DMS 273 (cell line): ENCODE data around the gene ZNF503.

Experiments used
- DNase-seq: peaks from one replicate; lab custom pipeline; 2025; ENCODE audit not compliant: unreplicated experiment; lab: John Stamatoyannopoulos, UW

The ZNF503 gene

DNA sequence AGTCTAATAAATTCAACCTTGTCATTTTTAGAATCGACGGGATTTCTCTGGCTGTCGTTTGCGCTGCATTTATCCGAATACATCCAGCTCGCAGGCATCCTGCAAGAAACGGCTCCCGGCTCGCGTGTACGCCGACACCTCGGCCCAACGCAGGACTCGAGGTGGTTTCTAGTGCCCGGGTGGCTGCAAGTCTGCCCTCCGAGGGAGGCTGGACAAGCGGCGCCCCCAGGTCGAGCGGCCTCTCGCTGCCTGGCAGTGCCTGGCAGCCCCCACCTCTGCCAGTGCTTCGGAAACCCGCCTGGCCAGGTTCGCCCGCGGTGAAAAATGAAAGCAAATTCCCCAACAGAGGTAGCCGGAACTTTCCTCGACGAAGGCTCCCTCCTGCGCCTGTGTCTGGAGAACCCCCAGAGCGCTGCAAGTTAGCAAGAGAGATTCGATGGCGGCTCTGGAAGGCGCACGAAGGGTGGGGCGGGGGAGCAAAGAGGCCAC is 5.7 kb upstream of the ZNF503 start:
- no peak for DNase-seq

DNA sequence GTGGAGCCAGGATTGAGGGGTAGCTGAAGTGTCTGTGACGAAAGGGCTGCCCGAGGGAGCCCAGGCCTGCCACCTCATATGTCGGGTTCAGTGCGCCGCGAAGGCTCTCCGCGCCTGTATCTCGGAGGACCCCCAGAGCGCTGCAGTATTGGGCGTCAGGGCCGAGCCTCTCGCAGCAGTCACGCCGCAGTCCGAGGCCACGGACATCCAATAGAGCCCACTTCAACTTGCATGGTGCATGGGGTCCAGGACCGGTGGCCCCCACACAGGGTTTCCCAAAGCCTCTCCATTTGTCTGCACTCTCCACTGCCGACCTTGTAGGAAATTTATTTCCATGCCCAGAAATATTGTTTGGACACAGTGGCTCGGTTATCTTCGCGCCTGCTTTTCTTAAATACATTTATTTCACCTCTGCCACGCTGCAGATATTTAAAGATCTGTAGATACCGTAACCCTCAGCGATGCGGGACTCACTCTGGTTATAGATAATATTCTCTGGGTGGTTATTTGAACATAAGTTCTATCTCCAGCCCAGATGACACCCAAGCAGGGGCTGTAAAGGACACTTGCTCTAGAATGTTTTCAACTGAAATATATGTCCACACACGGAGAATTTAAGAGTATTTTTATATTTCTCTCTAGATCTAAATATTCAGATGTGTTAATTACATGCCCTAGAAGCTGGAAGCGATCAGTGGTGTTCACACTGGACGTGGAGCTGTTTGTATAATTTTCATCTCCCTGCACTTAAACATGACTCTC is 5.1 kb upstream of the ZNF503 start:
- DNase-seq, result no peak

- no peak for DNase-seq
Observed at GRCh38 chr10:75405598-75406461, 4.3 kb upstream of the ZNF503 start.

GRCh38 chr10:75404815-75405597 is 3.4 kb upstream of the ZNF503 start:
- DNase-seq, result no peak

DNA sequence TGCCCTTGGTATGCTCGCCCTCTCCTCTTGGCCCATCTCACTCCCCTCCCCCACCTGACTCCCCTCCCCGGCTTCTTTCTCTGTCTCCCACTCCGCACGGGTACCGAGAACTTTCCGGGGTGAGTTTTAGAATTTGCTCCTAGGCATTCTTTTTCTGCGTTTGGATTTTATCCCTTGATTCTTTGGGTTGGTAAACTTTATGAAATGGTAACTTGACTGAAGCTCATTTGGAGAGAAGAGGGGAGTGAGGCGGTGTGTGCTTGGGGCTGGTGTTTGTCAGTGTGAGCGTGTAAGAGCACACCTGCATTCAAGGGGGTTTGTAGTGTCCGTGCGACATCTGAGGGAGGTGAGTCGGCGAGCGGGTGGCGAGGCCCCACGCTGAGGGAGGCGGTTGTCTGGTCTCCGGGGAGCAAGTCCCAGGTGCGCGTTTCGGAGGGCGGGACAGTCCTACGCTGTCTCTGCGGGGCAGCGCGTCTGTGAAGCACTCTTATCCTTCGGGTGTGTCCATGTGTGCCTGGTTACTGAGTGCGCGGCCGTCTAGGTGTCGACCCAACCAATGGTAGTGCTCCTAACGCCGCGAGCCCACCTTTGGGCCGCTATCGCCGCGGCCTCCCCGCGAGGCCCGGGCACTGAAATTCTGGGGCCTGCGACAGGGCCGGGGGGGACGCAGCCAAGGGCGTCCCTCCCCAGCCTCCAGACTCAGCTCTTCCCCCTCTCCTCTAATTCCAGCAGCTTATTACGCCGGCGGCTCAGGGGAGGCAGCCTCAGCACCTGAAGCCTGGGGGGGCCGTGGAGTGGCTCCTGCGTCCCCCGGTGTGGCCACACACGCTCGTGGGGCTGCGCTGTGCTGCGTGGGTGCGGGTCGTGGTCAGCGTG is 2.6 kb upstream of the ZNF503 start:
- peak; percentile 35 for DNase-seq

DNA sequence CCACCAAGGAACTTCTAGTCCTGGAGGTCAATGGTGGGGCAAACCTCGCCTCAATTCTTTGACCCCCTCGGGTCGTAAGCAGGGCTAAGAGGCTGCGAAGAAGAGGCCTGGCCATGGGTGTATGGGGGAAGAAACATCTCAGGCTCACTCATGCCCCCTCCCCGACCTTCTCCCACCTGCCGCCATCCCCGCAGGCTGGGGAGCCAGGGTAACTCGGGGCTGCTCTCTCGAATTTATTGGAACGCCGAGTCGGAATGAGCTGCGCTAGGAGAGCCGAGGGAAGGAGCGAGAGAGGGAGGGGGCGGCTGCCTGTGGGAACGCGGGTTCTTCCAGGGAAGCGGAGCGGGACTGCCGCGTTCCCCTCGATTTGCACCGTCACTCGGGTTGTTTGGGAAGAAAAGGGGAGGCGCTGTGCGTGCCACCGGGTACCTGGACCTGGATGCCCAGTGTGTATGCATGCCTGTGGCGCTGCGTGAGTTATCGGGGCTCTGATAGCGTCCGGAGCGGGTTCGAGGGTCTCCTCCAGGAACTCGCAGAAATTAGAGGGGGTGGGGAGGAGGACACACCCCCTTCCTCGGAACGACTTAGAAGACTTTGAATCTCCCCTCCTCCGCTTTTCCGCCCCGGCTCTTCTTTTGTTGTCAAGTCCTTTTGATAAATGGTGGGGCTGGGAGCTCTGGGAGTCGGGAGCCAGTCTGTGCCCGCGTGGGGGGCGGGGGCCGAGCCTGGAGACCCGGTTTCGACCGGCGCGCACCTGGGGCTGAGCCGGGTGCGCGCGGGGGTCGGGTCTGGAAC is 1.8 kb upstream of the ZNF503 start:
- DNase-seq, result peak; percentile 69

DNA sequence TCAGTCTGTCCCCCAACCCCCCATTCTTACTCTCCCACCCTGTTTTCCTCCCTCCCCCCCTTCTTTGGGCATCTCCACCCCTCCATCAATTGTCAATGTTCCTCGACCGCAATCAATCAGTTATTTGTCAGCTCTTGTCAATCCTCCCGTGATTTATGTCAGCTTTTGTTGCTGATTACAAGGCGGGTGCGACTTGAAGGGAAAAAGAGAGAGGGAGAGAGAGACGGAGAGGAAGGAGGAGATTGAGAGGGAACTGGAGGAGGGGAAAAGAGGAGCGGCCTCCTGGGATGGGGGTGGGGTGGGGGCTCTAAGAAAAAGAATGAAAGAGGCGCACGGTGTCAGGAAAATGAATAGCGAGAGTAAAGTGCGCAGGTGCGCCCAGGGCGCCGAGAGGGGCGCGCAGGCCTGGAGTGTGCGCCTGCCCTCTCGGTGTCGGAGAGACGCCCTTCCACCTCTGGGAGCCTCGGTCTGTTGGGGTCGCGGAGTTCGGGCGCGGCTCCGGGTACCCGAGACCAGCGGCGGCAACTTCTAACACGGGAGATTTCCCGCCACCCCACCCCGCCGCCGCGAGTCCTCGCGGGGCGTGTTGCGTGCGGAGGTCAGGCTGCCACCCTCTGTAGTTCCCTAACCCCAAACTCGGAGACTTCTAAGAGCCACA is 1.1 kb upstream of the ZNF503 start:
- DNase-seq, result peak; percentile 81

DNA sequence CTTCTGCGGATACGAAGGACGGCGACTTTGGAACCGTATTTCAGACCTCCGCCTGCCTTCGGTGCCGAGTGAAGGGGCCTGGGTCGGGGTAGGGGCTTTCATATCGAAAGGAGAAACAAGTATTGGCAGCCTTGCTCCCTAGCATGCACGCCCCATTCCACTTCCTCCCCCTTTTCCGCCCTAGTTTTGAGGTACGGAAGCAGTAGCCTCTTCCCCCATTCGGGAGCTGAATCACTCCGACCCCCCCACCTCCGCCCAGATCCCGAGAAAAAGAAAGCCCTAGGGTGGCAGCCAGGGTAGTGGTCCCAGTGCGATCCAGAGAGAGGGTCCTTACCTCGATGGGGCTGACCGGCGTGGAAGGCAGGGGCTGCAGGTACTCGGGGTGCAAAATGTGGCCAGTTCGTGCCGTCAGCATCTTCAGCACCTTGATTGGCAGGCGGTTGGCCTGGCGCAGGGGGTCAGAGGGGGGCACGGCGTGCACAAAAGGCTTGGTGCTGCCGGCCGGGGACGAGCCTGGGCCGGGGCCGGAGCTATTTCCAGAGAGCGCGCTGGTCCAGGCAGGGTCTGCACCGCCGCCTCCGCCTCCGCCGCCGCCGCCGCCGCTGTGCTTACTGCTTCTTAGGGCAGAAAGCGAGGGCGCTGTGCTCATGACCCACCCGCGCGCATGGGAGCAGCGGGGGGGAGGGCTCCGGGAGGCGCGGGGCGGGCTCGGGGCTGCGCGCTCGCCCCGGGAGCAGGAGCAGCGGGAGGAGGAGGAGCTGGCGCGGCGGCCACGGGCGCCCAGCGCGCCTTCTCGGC is 594 bp downstream of the ZNF503 start:
- peak; percentile 81 for DNase-seq

GRCh38 chr10:75400163-75400770 is 1.3 kb downstream of the ZNF503 start:
- peak; percentile 79 for DNase-seq

- DNase-seq, result peak; percentile 81
Observed at GRCh38 chr10:75399461-75400162, 2.0 kb downstream of the ZNF503 start.

- DNase-seq, result no peak
Observed at GRCh38 chr10:75398692-75399460, 2.7 kb downstream of the ZNF503 start.

DNA sequence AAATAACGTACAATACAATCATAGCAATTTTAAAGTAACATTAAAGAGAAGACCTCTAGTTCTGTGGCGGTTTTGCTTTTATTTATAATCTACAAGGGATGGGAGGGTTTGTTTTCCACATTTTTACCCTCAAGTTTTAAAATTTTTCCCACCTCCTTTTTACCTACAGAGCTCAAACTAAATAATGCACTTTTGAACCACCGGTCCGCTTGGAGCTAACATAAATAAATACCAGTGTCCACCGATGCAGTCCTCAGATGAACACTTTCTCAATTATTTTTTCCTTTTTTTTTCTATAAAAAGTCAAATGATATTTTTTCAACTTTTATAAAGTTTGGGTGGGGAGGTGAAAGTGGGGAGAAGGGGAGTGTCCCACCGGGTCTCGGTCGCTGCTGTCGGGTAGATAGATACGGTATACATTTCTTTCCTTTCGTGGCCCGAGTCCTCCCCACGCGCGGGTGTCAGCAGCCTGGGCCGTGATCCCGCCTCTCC is 3.3 kb downstream of the ZNF503 start:
- no peak for DNase-seq

GRCh38 chr10:75397496-75398199 is 3.9 kb downstream of the ZNF503 start:
- DNase-seq, result no peak

DNA sequence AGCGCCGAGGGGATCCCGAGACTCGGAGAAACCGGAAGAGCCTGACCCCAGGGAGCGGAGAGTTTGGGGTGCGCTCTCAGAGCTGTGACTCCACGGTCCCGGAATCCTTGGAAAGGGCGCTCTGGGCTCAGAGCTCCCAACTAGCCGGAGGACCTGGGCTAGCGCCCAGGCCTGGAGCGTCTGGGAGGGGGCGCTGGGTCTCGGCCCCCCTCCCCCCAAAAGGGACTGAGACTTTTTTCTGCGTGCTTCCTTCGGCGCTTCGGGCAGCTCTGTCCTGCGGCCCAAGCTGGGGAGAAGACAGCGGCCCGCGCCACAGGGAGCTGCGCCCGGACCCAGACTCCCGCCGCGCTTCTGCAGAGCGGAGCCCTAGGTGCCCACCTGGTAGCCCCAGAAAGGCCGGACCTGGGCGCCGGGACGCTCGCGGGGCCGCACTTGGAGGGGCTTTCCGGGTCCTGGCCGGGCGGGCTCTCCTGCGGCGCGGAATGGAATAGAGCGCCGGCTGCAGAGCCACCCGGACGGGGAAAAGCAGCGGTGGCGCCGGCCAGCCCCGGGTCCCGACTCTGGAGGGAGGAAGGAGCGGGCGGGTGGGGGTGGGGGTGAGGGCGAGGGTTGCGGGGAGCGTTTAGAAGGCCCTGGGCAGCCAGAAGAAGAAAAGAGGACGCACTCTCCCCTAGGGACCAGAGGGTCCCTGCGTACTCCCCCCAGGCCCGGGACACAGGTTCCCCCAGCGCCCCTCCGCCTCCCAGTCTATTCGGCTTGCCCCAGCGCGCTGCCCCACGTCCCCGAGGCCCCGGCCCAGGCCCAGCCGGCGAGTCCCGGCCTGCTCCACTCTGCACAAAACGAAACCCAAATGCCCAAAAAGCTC is 4.7 kb downstream of the ZNF503 start:
- peak; percentile 39 for DNase-seq
